ENCODE results near the gene DEPDC7. TPM values are rescaled to one million over a fixed set of nuclear protein-coding genes. Genes with fewer than 3 reads are reported as not detected.

Gene DEPDC7
- polyA plus RNA-seq, 1 donor = 58.3 TPM

GRCh38 chr11:33068611-33069340 lies 53.1 kb downstream of the DEPDC7 start:
- no peak overlapping the region for H3K27ac ChIP-seq (ENCODE audit: low read length)
- no peaks in the 10 kb centered on the region for H3K9me3 ChIP-seq (ENCODE audit: control insufficient read depth, low read depth, low read length)
- no peak overlapping the region for H3K4me3 ChIP-seq (ENCODE audit: low read length)
- peaks cover 9% of the 10 kb centered on the region for H3K4me1 ChIP-seq (ENCODE audit: control insufficient read depth, insufficient read depth, low read length)
- H3K36me3 ChIP-seq (ENCODE audit: control insufficient read depth, insufficient read depth, low read length) = peaks cover 56% of the 10 kb centered on the region
- DNase-seq = no peak
- 80% methylated on average over 1 of the region's 17 CpGs for WGBS (ENCODE audit: insufficient coverage, low lambda C conversion rate)
- no peaks in the 10 kb centered on the region for H3K27me3 ChIP-seq (ENCODE audit: control insufficient read depth, insufficient read depth, low read length)

- Histone ChIP-seq H3K9me3 (ENCODE audit: control insufficient read depth, low read depth, low read length) (no peaks in the 10 kb centered on the region), H3K4me1 (ENCODE audit: control insufficient read depth, insufficient read depth, low read length) (peaks cover 2% of the 10 kb centered on the region), H3K4me3 (ENCODE audit: low read length) (no peak overlapping the region), H3K27ac (ENCODE audit: low read length) (no peak overlapping the region), H3K36me3 (ENCODE audit: control insufficient read depth, insufficient read depth, low read length) (peaks cover 69% of the 10 kb centered on the region), H3K27me3 (ENCODE audit: control insufficient read depth, insufficient read depth, low read length) (no peaks in the 10 kb centered on the region)
- WGBS (ENCODE audit: insufficient coverage, low lambda C conversion rate) = no CpG with 5 or more reads among the region's 8 CpGs
- DNase-seq = no peak
Observed at GRCh38 chr11:33072465-33072864, 56.8 kb downstream of the DEPDC7 start.

Other genes with a start within 250 kb of the DEPDC7 start
- gene CCDC73, start 221.2 kb upstream of the DEPDC7 start, polyA plus RNA-seq = 0.10 TPM
- 9.3 TPM for gene PRRG4, start 186.0 kb upstream of the DEPDC7 start, polyA plus RNA-seq
- 19.5 TPM for gene QSER1, start 123.1 kb upstream of the DEPDC7 start, polyA plus RNA-seq
- 10.5 TPM for gene TCP11L1, start 23.7 kb downstream of the DEPDC7 start, polyA plus RNA-seq
- gene CSTF3, start 145.6 kb downstream of the DEPDC7 start, polyA plus RNA-seq = 49.2 TPM
- 40.8 TPM for gene HIPK3, start 241.5 kb downstream of the DEPDC7 start, polyA plus RNA-seq